Esophagus squamous epithelium (tissue), 5 donors: ENCODE measurements around the gene HOOK2. TPM values are rescaled to one million over a fixed set of nuclear protein-coding genes. Genes with fewer than 3 reads are reported as not detected.
A peak's percentile ranks its signal among the peaks of the same experiment; 100 is the strongest.

Experiments used
- DNase-seq: peaks from one replicate; lab custom pipeline; 2025; lab: John Stamatoyannopoulos, UW
- H3K27ac ChIP-seq, 4 donors: fragments of 200-600 bp; sonication (generic); one replicate each; pipeline ENCODE4 v1.5.1; 2016 to 2019; ENCODE audit warnings: mild to moderate bottlenecking in 1 of 4
- H3K27me3 ChIP-seq, 4 donors: fragments of 200-600 bp; sonication (generic); 1 replicate in 3 of 4; 2 replicates in 1 of 4; pipeline versions ENCODE4 v1.5.1 to v1.6.0; 2017 to 2021; ENCODE audit warnings: antibody characterized with exemption in 1 of 4
- H3K36me3 ChIP-seq, 3 donors: fragments of 200-600 bp; sonication (generic); one replicate each; pipeline ENCODE4 v1.5.1; 2016 to 2019
- H3K4me1 ChIP-seq, 3 donors: fragments of 200-600 bp; sonication (generic); one replicate each; pipeline ENCODE4 v1.5.1; 2017 to 2019
- H3K4me3 ChIP-seq, 4 donors: fragments of 200-600 bp; sonication (generic); 1 replicate in 3 of 4; 2 replicates in 1 of 4; pipeline ENCODE4 v1.5.1; 2016 to 2019; ENCODE audit warnings: mild to moderate bottlenecking in 2 of 4, moderate library complexity in 1 of 4
- H3K9me3 ChIP-seq, 3 donors: fragments of 200-600 bp; sonication (generic); one replicate each; pipeline ENCODE4 v1.5.1; 2016 to 2019
- CTCF ChIP-seq, 6 experiments: fragments of 450-650 bp in 4 of 6; fragments of 200-600 bp in 2 of 6; sonication (generic) in 2 of 6; IDR thresholded peaks; one replicate each; pipeline ENCODE4 v1.5.1; 2016 to 2019; ENCODE audit warnings: antibody characterized with exemption in 6 of 6, mild to moderate bottlenecking in 4 of 6, moderate library complexity in 4 of 6
- POLR2A ChIP-seq, 4 donors: fragments of 450-650 bp; IDR thresholded peaks; one replicate each; pipeline ENCODE4 v1.6.1; 2017; ENCODE audit warnings: antibody characterized with exemption in 4 of 4, mild to moderate bottlenecking in 4 of 4, moderate library complexity in 3 of 4
- WGBS, 2 donors: methylation state at CpG; one replicate each; pipeline ENCODE4 v1.1.5; 2018; 5-methylcytosine and 5-hydroxymethylcytosine counted together
- intact Hi-C: fragments of 100-400 bp; cut with DNase I; formaldehyde crosslinking; loops from one replicate; pipeline ENCODE4 v1.15.0; 2022
- total RNA-seq, 4 donors: library from RNA; depleted of rRNA; stranded (reverse); fragments of >200 nt; gene quantifications; one replicate each; pipeline ENCODE4 v1.1.0, GENCODE V29; 2016
- donor health status: DM: yes; HTN: yes; CAD: no.

HOOK2 gene
- total RNA-seq, 4 donors from 2014 or later = 41.4 to 76.5 (median 61.6) TPM

- H3K4me3 ChIP-seq = peak overlapping the region; percentile 43 to 70 (median 55)
- peak; percentile 67 for DNase-seq
- H3K36me3 ChIP-seq = no peaks in the 10 kb centered on the region
- intact Hi-C loops = no loop called here
- peak overlapping the region; percentile 99 for H3K27ac ChIP-seq
- peaks cover 71 to 89% (median 72%) of the 10 kb centered on the region in 3 donors for H3K4me1 ChIP-seq
- H3K9me3 ChIP-seq = no peaks in the 10 kb centered on the region
- no peak for TF ChIP-seq POLR2A (IDR thresholded peaks at IDR 0.05)
- no peak for TF ChIP-seq CTCF (IDR thresholded peaks at IDR 0.05)
- 0% methylated on average over 6 of the region's 12 CpGs; no CpG with 5 or more reads in 1 of the 2 donors for WGBS, 2 donors
- no peaks in the 10 kb centered on the region for H3K27me3 ChIP-seq
These were observed 6.7 kb upstream of the HOOK2 start for GRCh38 chr19:12782174-12782423.

GRCh38 chr19:12779162-12779993 is 4.0 kb upstream of the HOOK2 start:
- no peak for DNase-seq

GRCh38 chr19:12778905-12779161 is 3.5 kb upstream of the HOOK2 start:
- WGBS, 2 donors = 26 to 29% methylated on average over 3 to 6 of the region's 6 CpGs
- intact Hi-C loops = no loop called here
- H3K4me3 ChIP-seq = peak overlapping the region; percentile 44 to 76 (median 68)
- no peaks in the 10 kb centered on the region for H3K9me3 ChIP-seq
- H3K27ac ChIP-seq = peak overlapping the region; percentile 93 to 99 (median 98)
- TF ChIP-seq CTCF (IDR thresholded peaks at IDR 0.05) = no peak
- TF ChIP-seq POLR2A (IDR thresholded peaks at IDR 0.05) = no peak
- no peak for DNase-seq
- H3K27me3 ChIP-seq = no peaks in the 10 kb centered on the region
- no peaks in the 10 kb centered on the region for H3K36me3 ChIP-seq
- peaks cover 42 to 78% (median 48%) of the 10 kb centered on the region in 3 donors for H3K4me1 ChIP-seq

More at GRCh38 chr19:12779162-12779993, 4.0 kb upstream of the HOOK2 start:
- Histone ChIP-seq H3K9me3 (no peaks in the 10 kb centered on the region), H3K36me3 (no peaks in the 10 kb centered on the region), H3K27me3 (no peaks in the 10 kb centered on the region), H3K4me1 (peaks cover 47 to 81% (median 53%) of the 10 kb centered on the region in 3 donors), H3K4me3 (peak overlapping the region in 3 of 4 donors; percentile 66 to 76 (median 71)), H3K27ac (peak overlapping the region; percentile 93 to 99 (median 98))
- 13 to 57% methylated on average over 3 to 6 of the region's 15 CpGs for WGBS, 2 donors
- intact Hi-C loops = no loop called here
- TF ChIP-seq CTCF (IDR thresholded peaks at IDR 0.05) = no peak
- TF ChIP-seq POLR2A (IDR thresholded peaks at IDR 0.05) = peak in 1 of 4 donors; percentile 34

GRCh38 chr19:12778017-12778904 is 2.9 kb upstream of the HOOK2 start:
- H3K4me1 ChIP-seq = peaks cover 36 to 72% (median 43%) of the 10 kb centered on the region in 3 donors

More at GRCh38 chr19:12778017-12778904, 2.9 kb upstream of the HOOK2 start:
- intact Hi-C loops = no loop called here
- TF ChIP-seq POLR2A (IDR thresholded peaks at IDR 0.05) (peak in 2 of 4 donors; percentile 26 to 54), CTCF (IDR thresholded peaks at IDR 0.05) (no peak)
- WGBS, 2 donors = 0 to 4% methylated on average over 7 to 12 of the region's 44 CpGs
- H3K36me3 ChIP-seq = no peaks in the 10 kb centered on the region
- H3K27ac ChIP-seq = peak overlapping the region; percentile 93 to 99 (median 98)
- peak overlapping the region; percentile 44 to 76 (median 68) for H3K4me3 ChIP-seq
- no peak for DNase-seq
- no peaks in the 10 kb centered on the region for H3K9me3 ChIP-seq
- no peaks in the 10 kb centered on the region for H3K27me3 ChIP-seq
